SK-N-SH (cell line): ENCODE data around the gene CNFN. TPM values are rescaled to one million over a fixed set of nuclear protein-coding genes. Genes with fewer than 3 reads are reported as not detected.

Experiments used
- CTCF ChIA-PET: fragments of 300-600, 350-600 bp; formaldehyde crosslinking; extraction: SDS; loops from one replicate; lab custom pipeline; 2021; lab: Yijun Ruan, JAX
- POLR2A ChIA-PET: fragments of 350-600 bp; sonication (Branson Sonifier 250); formaldehyde crosslinking; extraction: SDS; loops from one replicate; lab custom pipeline; 2020; ENCODE audit warnings: antibody characterized with exemption, inconsistent platforms; lab: Yijun Ruan, JAX
- DNase-seq: peaks from one replicate; pipeline ENCODE4 v3.0.0; 2012
- H2AFZ ChIP-seq: fragments of 200-600 bp; sonication (generic); 2 replicates; pipeline ENCODE4 v1.8.1; 2016; ENCODE audit warnings: antibody characterized with exemption, mild to moderate bottlenecking, low read depth
- H3F3A ChIP-seq: fragments of 200-600 bp; sonication (generic); replicated peaks from 2 replicates; pipeline ENCODE3; 2016; ENCODE audit warnings: antibody characterized with exemption, mild to moderate bottlenecking; ENCODE audit not compliant: insufficient read depth
- H3K27ac ChIP-seq, 2 experiments: fragments of 200-500 bp in 1 of 2; fragments of 200-600 bp in 1 of 2; sonication (Bioruptor generic) in 1 of 2; sonication (generic), shearing (Covaris generic) in 1 of 2; 2 replicates each; pipeline versions ENCODE4 v1.5.1 to v1.6.1; 2014 to 2016; ENCODE audit warnings: low read depth in 2 of 2, inconsistent platforms in 1 of 2, low read length in 1 of 2, mild to moderate bottlenecking in 1 of 2, mixed read lengths in 1 of 2
- H3K27me3 ChIP-seq: fragments of 200-600 bp; sonication (generic), shearing (Covaris generic); 2 replicates; pipeline ENCODE4 v1.6.1; 2016; ENCODE audit warnings: mixed run types; ENCODE audit not compliant: insufficient read depth
- H3K36me3 ChIP-seq, 2 experiments: fragments of 200-500 bp in 1 of 2; fragments of 200-600 bp in 1 of 2; sonication (Bioruptor generic) in 1 of 2; sonication (generic) in 1 of 2; replicated peaks in 1 of 2; 2 replicates each; pipeline versions ENCODE3 to v1.5.1; 2014 to 2016; ENCODE audit warnings: low read length in 1 of 2, mild to moderate bottlenecking in 1 of 2; ENCODE audit not compliant: insufficient read depth in 2 of 2, control insufficient read depth in 1 of 2
- H3K4me1 ChIP-seq, 2 experiments: fragments of 200-500 bp in 1 of 2; fragments of 200-600 bp in 1 of 2; sonication (Bioruptor generic) in 1 of 2; sonication (generic), shearing (Covaris generic) in 1 of 2; 2 replicates each; pipeline versions ENCODE4 v1.5.1 to v1.6.1; 2014 to 2016; ENCODE audit warnings: low read depth in 1 of 2, low read length in 1 of 2, mixed run types in 1 of 2; ENCODE audit not compliant: insufficient read depth in 2 of 2, control insufficient read depth in 1 of 2
- H3K4me2 ChIP-seq: fragments of 200-600 bp; sonication (generic), shearing (Covaris generic); 2 replicates; pipeline ENCODE4 v1.6.1; 2017; ENCODE audit warnings: mixed run types
- H3K4me3 ChIP-seq, 2 experiments: fragments of 200-500 bp in 1 of 2; fragments of 200-600 bp in 1 of 2; sonication (Bioruptor generic) in 1 of 2; sonication (generic), shearing (Covaris generic) in 1 of 2; 2 replicates each; pipeline versions ENCODE4 v1.5.1 to v1.8.1; 2014 to 2016; ENCODE audit warnings: low read depth in 2 of 2, inconsistent platforms in 1 of 2, low read length in 1 of 2, mild to moderate bottlenecking in 1 of 2, mixed read lengths in 1 of 2, moderate library complexity in 1 of 2
- H3K79me2 ChIP-seq: fragments of 200-600 bp; sonication (generic); 2 replicates; pipeline ENCODE4 v1.8.1; 2017; ENCODE audit warnings: mild to moderate bottlenecking; ENCODE audit not compliant: insufficient read depth
- H3K9ac ChIP-seq: fragments of 200-600 bp; sonication (generic); 2 replicates; pipeline ENCODE4 v1.6.1; 2017; ENCODE audit warnings: mixed run types
- H3K9me2 ChIP-seq: fragments of 200-600 bp; sonication (generic); 2 replicates; pipeline ENCODE4 v1.6.1; 2017; ENCODE audit warnings: mixed run types
- H3K9me3 ChIP-seq: fragments of 200-600 bp; sonication (generic); 2 replicates; pipeline ENCODE4 v1.6.1; 2017; ENCODE audit warnings: mixed run types, mild to moderate bottlenecking, moderate library complexity
- H4K20me1 ChIP-seq: fragments of 200-600 bp; sonication (generic); 2 replicates; pipeline ENCODE4 v1.6.1; 2017; ENCODE audit warnings: mild to moderate bottlenecking, mixed run types; ENCODE audit not compliant: insufficient read depth
- CHD2 ChIP-seq: fragments of 150-350 bp; IDR thresholded peaks from 2 replicates; pipeline ENCODE4 v1.6.1; 2018; ENCODE audit warnings: low read length; ENCODE audit not compliant: partially characterized antibody
- ELF1 ChIP-seq: IDR thresholded peaks from 2 replicates; pipeline ENCODE4 v1.4.0; 2012
- FOSL2 ChIP-seq: IDR thresholded peaks from 2 replicates; pipeline ENCODE4 v1.4.0; 2012; ENCODE audit warnings: low read depth, mild to moderate bottlenecking, moderate library complexity, borderline replicate concordance
- FOXM1 ChIP-seq: IDR thresholded peaks from 2 replicates; pipeline ENCODE4 v1.4.0; 2012; ENCODE audit warnings: low read depth, mild to moderate bottlenecking
- JUND ChIP-seq: IDR thresholded peaks from 2 replicates; pipeline ENCODE4 v1.4.0; 2012
- MAX ChIP-seq: IDR thresholded peaks from 2 replicates; pipeline ENCODE4 v1.4.0; 2012; ENCODE audit warnings: low read depth
- NRF1 ChIP-seq: IDR thresholded peaks from 2 replicates; pipeline ENCODE4 v1.6.1; 2012; ENCODE audit warnings: low read depth, mild to moderate bottlenecking, low read length
- POLR2AphosphoS5 ChIP-seq: IDR thresholded peaks from 2 replicates; pipeline ENCODE4 v1.6.1; 2012; ENCODE audit warnings: low read depth, low read length
- RAD21 ChIP-seq: IDR thresholded peaks from 2 replicates; pipeline ENCODE4 v1.6.1; 2012; ENCODE audit warnings: mild to moderate bottlenecking, low read length
- RCOR1 ChIP-seq: fragments of 150-350 bp; IDR thresholded peaks from 2 replicates; pipeline ENCODE4 v1.6.1; 2017; ENCODE audit warnings: antibody characterized with exemption, low read length
- TEAD4 ChIP-seq: IDR thresholded peaks from 2 replicates; pipeline ENCODE4 v1.4.0; 2012; ENCODE audit warnings: mild to moderate bottlenecking, borderline replicate concordance; ENCODE audit not compliant: insufficient read depth
- ZBTB33 ChIP-seq: IDR thresholded peaks from 2 replicates; pipeline ENCODE4 v1.4.0; 2012; ENCODE audit warnings: low read depth, borderline replicate concordance
- WGBS: methylation state at CpG from one replicate; pipeline ENCODE4 v1.1.6; 2017; ENCODE audit warnings: low lambda C conversion rate; 5-methylcytosine and 5-hydroxymethylcytosine counted together
- polyA plus RNA-seq, 3 experiments: library from polyadenylated mRNA; depleted of rRNA; stranded (reverse); fragments of >200 nt; gene quantifications; 2 replicates each; pipeline ENCODE4 v1.2.3, GENCODE V29; 2012
- TF ChIP-seq, protein P1 (sequence below): fragments of 150-350 bp; IDR thresholded peaks from 2 replicates; pipeline ENCODE4 v1.6.1; 2017; ENCODE audit warnings: antibody characterized with exemption, low read length, low read depth, borderline replicate concordance

Gene CNFN
- polyA plus RNA-seq, 1 of the 3 experiments (the other 2 are of a cell fraction): 4.5 TPM

DNA sequence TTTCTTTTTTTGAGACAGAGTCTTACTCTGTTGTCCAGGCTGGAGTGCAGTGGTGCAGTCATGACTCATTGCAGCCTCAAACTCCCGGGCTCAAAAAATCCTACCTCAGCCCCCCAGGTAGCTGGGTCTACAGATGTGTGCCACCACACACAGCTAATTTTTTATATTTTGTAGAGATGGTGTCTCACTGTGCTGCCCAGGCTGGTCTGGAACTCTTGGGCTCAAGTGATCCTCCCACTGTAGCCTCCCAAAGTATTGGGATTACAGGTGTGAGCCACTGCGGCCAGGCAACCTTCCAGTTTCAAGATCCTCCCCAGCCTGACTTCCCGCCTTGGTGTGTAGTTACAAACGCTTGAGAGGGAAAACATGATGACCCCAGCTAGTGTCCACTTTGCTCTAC, 22.2 kb downstream of the CNFN start:
- Histone ChIP-seq H3K9ac (no peak overlapping the region), H3K27ac (no peak overlapping the region), H2AFZ (no peak overlapping the region), H3K9me2 (no peaks in the 10 kb centered on the region), H3K36me3 (peaks cover 10% of the 10 kb centered on the region in 2 experiments), H3K9me3 (no peaks in the 10 kb centered on the region), H3F3A (no peaks in the 10 kb centered on the region), H4K20me1 (no peaks in the 10 kb centered on the region), H3K4me3 (no peak overlapping the region), H3K4me2 (no peak overlapping the region), H3K4me1 (no peaks in the 10 kb centered on the region; a peak in 1 of 4 replicates), H3K79me2 (no peaks in the 10 kb centered on the region), H3K27me3 (no peaks in the 10 kb centered on the region)
- DNase-seq: no peak
- TF ChIP-seq ELF1: no peak
- POLR2A ChIA-PET: no interaction called here
- CTCF ChIA-PET: no interaction called here
- WGBS: 96% methylated on average over 4 of the region's 4 CpGs

DNA sequence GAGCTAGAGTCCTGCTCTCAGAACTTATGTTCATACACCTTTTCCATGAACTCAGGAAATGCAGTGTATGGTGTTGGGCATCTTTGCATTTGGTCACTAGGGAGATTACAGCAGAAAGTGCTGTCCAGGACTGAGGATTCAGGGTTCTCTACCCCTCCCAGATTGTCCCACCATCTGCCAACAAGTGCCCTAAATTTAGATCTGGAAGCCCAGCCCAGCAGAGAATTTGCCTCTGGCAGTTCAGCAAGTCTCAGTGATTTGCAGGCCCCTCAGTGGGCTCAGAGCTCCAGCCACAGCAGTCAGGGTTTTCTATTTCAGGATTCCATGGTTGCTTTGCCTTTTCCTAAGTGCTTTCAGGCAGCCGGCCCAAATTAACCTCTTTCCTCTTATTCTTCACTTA, 23.4 kb downstream of the CNFN start:
- H3F3A ChIP-seq: no peaks in the 10 kb centered on the region
- no peak overlapping the region for H3K27ac ChIP-seq
- ChIA-PET POLR2A (no interaction called here), CTCF (no interaction called here)
- DNase-seq: no peak
- H2AFZ ChIP-seq: no peak overlapping the region
- no peaks in the 10 kb centered on the region for H3K9me2 ChIP-seq
- no peak overlapping the region for H3K4me3 ChIP-seq
- H3K36me3 ChIP-seq: peaks cover 10% of the 10 kb centered on the region in 2 experiments
- H3K9ac ChIP-seq: no peak overlapping the region
- TF ChIP-seq CHD2 (no peak), FOXM1 (no peak), TEAD4 (no peak), POLR2AphosphoS5 (no peak), NRF1 (no peak), FOSL2 (no peak)
- TF ChIP-seq, protein P1, sequence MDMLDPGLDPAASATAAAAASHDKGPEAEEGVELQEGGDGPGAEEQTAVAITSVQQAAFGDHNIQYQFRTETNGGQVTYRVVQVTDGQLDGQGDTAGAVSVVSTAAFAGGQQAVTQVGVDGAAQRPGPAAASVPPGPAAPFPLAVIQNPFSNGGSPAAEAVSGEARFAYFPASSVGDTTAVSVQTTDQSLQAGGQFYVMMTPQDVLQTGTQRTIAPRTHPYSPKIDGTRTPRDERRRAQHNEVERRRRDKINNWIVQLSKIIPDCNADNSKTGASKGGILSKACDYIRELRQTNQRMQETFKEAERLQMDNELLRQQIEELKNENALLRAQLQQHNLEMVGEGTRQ: no peak
- no peaks in the 10 kb centered on the region for H3K27me3 ChIP-seq
- H3K9me3 ChIP-seq: no peaks in the 10 kb centered on the region
- H4K20me1 ChIP-seq: no peaks in the 10 kb centered on the region
- 89% methylated on average over 1 of the region's 1 CpG for WGBS
- H3K4me1 ChIP-seq: no peaks in the 10 kb centered on the region; a peak in 1 of 4 replicates
- H3K79me2 ChIP-seq: no peaks in the 10 kb centered on the region
- no peak overlapping the region for H3K4me2 ChIP-seq

GRCh38 chr19:42363614-42364346, 26.3 kb downstream of the CNFN start:
- DNase-seq: no peak
- H2AFZ ChIP-seq: no peak overlapping the region
- H3K79me2 ChIP-seq: no peaks in the 10 kb centered on the region
- CTCF ChIA-PET: interaction anchor here (0.6 kb wide), 1 partner anchor 15 kb away, joined by 3 read pairs; no protein-coding TSS in a partner anchor
- H3K4me3 ChIP-seq: no peak overlapping the region
- POLR2A ChIA-PET: no interaction called here
- H3K4me1 ChIP-seq: no peaks in the 10 kb centered on the region; a peak in 1 of 4 replicates
- H4K20me1 ChIP-seq: no peaks in the 10 kb centered on the region
- H3K9me2 ChIP-seq: no peaks in the 10 kb centered on the region
- no peaks in the 10 kb centered on the region for H3K9me3 ChIP-seq
- H3K36me3 ChIP-seq: peaks cover 10 to 15% of the 10 kb centered on the region in 2 experiments
- no peaks in the 10 kb centered on the region for H3F3A ChIP-seq
- no peak for TF ChIP-seq POLR2AphosphoS5
- no peak for TF ChIP-seq RCOR1
- no peak for TF ChIP-seq RAD21
- TF ChIP-seq MAX: no peak
- TF ChIP-seq JUND: no peak
- TF ChIP-seq, protein P1: no peak
- no peak for TF ChIP-seq ZBTB33
- TF ChIP-seq ELF1: no peak
- no peak for TF ChIP-seq FOXM1
- TF ChIP-seq, all 33 proteins: peak for 0
- Histone ChIP-seq H3K27ac (no peak overlapping the region), H3K27me3 (no peaks in the 10 kb centered on the region), H3K4me2 (no peak overlapping the region), H3K9ac (no peak overlapping the region)
- WGBS: 87% methylated on average over 17 of the region's 17 CpGs
